K562 (cell line): Measurements from ENCODE around the gene DDX54. TPM values are rescaled to one million over a fixed set of nuclear protein-coding genes. Genes with fewer than 3 reads are reported as not detected.

ENCODE experiments used
- CREM ChIP-seq: IDR thresholded peaks from 2 replicates; pipeline ENCODE4 v1.6.1; 2014; ENCODE audit warnings: antibody characterized with exemption, low read depth
- CSDE1 ChIP-seq, 2 experiments: fragments of 450-650 bp; IDR thresholded peaks; 2 replicates each; pipeline ENCODE4 v1.6.1; 2016; ENCODE audit warnings: mild to moderate bottlenecking in 1 of 2
- MYBL2 ChIP-seq, 2 experiments: fragments of 450-650 bp in 1 of 2; sonication (generic) in 1 of 2; formaldehyde crosslinking in 1 of 2; IDR thresholded peaks; 2 replicates each; pipeline versions ENCODE4 v1.6.1 to v1.8.1; 2017 to 2022; ENCODE audit warnings: borderline replicate concordance in 1 of 2, inconsistent platforms in 1 of 2, low read depth in 1 of 2, mild to moderate bottlenecking in 1 of 2, missing genetic modification reagents in 1 of 2, moderate library complexity in 1 of 2
- MYNN ChIP-seq, 2 experiments: sonication (generic); formaldehyde crosslinking in 1 of 2; IDR thresholded peaks; 2 replicates each; pipeline versions ENCODE4 v1.5.0 to v1.6.1; 2016 to 2020; ENCODE audit warnings: antibody characterized with exemption in 1 of 2, missing genetic modification reagents in 1 of 2
- NFIX ChIP-seq: fragments of 250-450 bp; sonication (Bioruptor Pico); IDR thresholded peaks from 2 replicates; pipeline ENCODE4 v1.4.0; 2020; ENCODE audit warnings: low read depth, mild to moderate bottlenecking, moderate library complexity
- POLR2G ChIP-seq: fragments of 200-400 bp; formaldehyde crosslinking; IDR thresholded peaks from 2 replicates; pipeline ENCODE4 v1.6.1; 2017; ENCODE audit warnings: low read depth, mild to moderate bottlenecking, antibody characterized with exemption, low read length, moderate library complexity
- REST ChIP-seq, 2 experiments: fragments of 450-650 bp; formaldehyde crosslinking in 1 of 2; IDR thresholded peaks; 2 replicates each; pipeline versions ENCODE4 v1.4.0 to v1.6.1; 2014 to 2020; ENCODE audit warnings: mild to moderate bottlenecking in 2 of 2, borderline replicate concordance in 1 of 2, low read depth in 1 of 2
- SAFB ChIP-seq: fragments of 200-400 bp; formaldehyde crosslinking; IDR thresholded peaks from 2 replicates; pipeline ENCODE4 v1.6.1; 2017; ENCODE audit warnings: low read depth, low read length, borderline replicate concordance
- polyA plus RNA-seq, 8 experiments: library from polyadenylated mRNA; depleted of rRNA in 4 of 8; stranded (reverse) in 5 of 8; unstranded in 3 of 8; fragments of >200 nt; fragmentation: Nextera tagmentation in 2 of 8; fragmentation: Illumina TruSeq in 1 of 8; extraction: Ambion mirVana in 2 of 8; extraction: Trizol in 1 of 8; gene quantifications; 2 replicates each; pipeline versions ENCODE4 v1.2.1 to v1.2.3, GENCODE V29; 2011 to 2014; ENCODE audit warnings: inconsistent platforms in 1 of 8, missing spikeins in 1 of 8
- total RNA-seq, 7 experiments: library from RNA; depleted of rRNA in 6 of 7; stranded (reverse); fragments of >200 nt in 6 of 7; fragmentation: Illumina TruSeq in 2 of 7; extraction: Trizol in 2 of 7; gene quantifications; 2 replicates each; pipeline versions ENCODE4 v1.2.1 to v1.2.3, GENCODE V29; 2011 to 2021; ENCODE audit warnings: low replicate concordance in 1 of 7
- TF ChIP-seq, protein P1 (sequence below): sonication (generic); formaldehyde crosslinking; IDR thresholded peaks from 2 replicates; pipeline ENCODE4 v1.8.1; 2023; ENCODE audit warnings: mild to moderate bottlenecking, missing genetic modification reagents
- TF ChIP-seq, protein P2 (sequence below): fragments of 450-650 bp; IDR thresholded peaks from 2 replicates; pipeline ENCODE4 v1.6.1; 2016; ENCODE audit warnings: borderline replicate concordance
- TF ChIP-seq, protein P3 (sequence below): sonication (generic); formaldehyde crosslinking; IDR thresholded peaks from 2 replicates; pipeline ENCODE4 v1.8.0; 2022; ENCODE audit warnings: missing genetic modification reagents, mild to moderate bottlenecking, borderline replicate concordance

DDX54 gene
- total and polyA plus RNA-seq, 9 of the 15 experiments (the other 6 are each of a cell fraction or from before 2014, with no cell fraction given), result 1.4 to 135 (median 51.4) TPM

DNA sequence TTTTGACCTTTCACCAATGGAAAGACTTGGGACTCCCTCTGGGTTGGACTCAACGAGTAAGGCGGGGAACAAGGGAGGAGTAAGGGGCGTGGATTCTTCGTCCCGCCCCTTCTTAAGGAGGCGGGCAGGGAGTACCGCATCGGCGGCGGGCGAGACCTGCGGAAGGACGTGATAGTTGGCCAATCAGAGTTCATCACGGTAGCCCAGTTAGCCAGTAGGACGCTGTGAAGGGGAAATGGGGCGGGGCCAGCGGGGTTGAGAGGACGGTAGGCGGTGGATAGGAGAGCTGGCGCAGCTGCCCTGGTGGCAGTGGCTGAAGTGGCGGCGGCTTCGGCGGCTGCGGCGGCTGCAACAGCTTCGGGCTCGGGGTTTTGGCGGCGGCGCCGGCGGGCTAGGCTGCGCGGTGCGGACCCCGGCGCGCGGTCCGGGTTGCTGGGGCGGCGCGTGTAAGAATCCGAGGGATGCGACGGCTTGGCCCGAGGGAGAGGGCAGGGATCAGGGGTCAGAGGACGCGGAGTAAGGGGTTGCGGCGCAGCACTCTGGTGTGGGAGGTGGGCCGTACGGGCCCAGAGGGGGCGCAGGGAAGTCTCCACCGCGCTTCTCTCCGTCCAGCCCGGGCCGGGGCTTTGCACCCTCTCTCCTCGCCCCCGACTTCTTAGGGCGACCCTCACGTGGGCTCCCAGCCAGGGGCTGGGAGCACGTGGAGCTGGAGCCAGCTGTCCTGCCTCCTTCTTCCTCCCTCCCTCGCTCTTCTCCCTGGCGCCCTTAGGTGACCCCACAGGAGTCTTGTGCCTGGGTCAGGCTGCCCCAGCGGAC is 36.1 kb upstream of the DDX54 start, which contains the start of gene TPCN1 (continued):
- TF ChIP-seq MYBL2 (IDR thresholded peaks at IDR 0.05; ENCODE audit: low read depth) (no peak), MYBL2 (CRISPR knock-in tag; IDR thresholded peaks at IDR 0.05; ENCODE audit: borderline replicate concordance) (no peak), SAFB (no peak), POLR2G (peak; percentile 99), REST (IDR thresholded peaks at IDR 0.05; ENCODE audit: borderline replicate concordance) (0 out of 2 replicates have a peak, but pooled peaks have one; percentile 14), REST (CRISPR knock-in tag; IDR thresholded peaks at IDR 0.05; ENCODE audit: low read depth) (0 out of 2 replicates have a peak, but pooled peaks have one; percentile 64), MYNN (IDR thresholded peaks at IDR 0.05) (no peak), MYNN (CRISPR knock-in tag; IDR thresholded peaks at IDR 0.05) (no peak), CSDE1 (IDR thresholded peaks at IDR 0.05) (no peak), CREM (peak; percentile 54), NFIX (CRISPR knock-in tag) (no peak)
- TF ChIP-seq, protein P1, sequence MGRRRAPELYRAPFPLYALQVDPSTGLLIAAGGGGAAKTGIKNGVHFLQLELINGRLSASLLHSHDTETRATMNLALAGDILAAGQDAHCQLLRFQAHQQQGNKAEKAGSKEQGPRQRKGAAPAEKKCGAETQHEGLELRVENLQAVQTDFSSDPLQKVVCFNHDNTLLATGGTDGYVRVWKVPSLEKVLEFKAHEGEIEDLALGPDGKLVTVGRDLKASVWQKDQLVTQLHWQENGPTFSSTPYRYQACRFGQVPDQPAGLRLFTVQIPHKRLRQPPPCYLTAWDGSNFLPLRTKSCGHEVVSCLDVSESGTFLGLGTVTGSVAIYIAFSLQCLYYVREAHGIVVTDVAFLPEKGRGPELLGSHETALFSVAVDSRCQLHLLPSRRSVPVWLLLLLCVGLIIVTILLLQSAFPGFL (CRISPR knock-in tag), result no peak
- TF ChIP-seq, protein P2, sequence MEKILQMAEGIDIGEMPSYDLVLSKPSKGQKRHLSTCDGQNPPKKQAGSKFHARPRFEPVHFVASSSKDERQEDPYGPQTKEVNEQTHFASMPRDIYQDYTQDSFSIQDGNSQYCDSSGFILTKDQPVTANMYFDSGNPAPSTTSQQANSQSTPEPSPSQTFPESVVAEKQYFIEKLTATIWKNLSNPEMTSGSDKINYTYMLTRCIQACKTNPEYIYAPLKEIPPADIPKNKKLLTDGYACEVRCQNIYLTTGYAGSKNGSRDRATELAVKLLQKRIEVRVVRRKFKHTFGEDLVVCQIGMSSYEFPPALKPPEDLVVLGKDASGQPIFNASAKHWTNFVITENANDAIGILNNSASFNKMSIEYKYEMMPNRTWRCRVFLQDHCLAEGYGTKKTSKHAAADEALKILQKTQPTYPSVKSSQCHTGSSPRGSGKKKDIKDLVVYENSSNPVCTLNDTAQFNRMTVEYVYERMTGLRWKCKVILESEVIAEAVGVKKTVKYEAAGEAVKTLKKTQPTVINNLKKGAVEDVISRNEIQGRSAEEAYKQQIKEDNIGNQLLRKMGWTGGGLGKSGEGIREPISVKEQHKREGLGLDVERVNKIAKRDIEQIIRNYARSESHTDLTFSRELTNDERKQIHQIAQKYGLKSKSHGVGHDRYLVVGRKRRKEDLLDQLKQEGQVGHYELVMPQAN, result peak; percentile 92
- TF ChIP-seq, protein P3, sequence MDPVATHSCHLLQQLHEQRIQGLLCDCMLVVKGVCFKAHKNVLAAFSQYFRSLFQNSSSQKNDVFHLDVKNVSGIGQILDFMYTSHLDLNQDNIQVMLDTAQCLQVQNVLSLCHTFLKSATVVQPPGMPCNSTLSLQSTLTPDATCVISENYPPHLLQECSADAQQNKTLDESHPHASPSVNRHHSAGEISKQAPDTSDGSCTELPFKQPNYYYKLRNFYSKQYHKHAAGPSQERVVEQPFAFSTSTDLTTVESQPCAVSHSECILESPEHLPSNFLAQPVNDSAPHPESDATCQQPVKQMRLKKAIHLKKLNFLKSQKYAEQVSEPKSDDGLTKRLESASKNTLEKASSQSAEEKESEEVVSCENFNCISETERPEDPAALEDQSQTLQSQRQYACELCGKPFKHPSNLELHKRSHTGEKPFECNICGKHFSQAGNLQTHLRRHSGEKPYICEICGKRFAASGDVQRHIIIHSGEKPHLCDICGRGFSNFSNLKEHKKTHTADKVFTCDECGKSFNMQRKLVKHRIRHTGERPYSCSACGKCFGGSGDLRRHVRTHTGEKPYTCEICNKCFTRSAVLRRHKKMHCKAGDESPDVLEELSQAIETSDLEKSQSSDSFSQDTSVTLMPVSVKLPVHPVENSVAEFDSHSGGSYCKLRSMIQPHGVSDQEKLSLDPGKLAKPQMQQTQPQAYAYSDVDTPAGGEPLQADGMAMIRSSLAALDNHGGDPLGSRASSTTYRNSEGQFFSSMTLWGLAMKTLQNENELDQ, result no peak
